Endothelial cell of umbilical vein (primary cell): ENCODE measurements around the gene NMD3.

ENCODE experiments used
- CTCF ChIP-seq, 2 donors: IDR thresholded peaks; 1 replicate in 1 of 2; 2 replicates in 1 of 2; pipeline ENCODE4 v1.5.1; 2011; ENCODE audit warnings: low read length in 2 of 2, mild to moderate bottlenecking in 2 of 2, moderate library complexity in 2 of 2, control low read depth in 1 of 2, inconsistent platforms in 1 of 2, low read depth in 1 of 2; ENCODE audit not compliant: insufficient read depth in 1 of 2; ENCODE audit errors: extremely low read depth in 1 of 2
- EZH2 ChIP-seq: IDR thresholded peaks from 2 replicates; pipeline ENCODE4 v1.6.1; 2012; ENCODE audit warnings: borderline replicate concordance, low read depth, mild to moderate bottlenecking, moderate library complexity, low read length, inconsistent platforms; ENCODE audit not compliant: severe bottlenecking
- FOS ChIP-seq: IDR thresholded peaks from 2 replicates; pipeline ENCODE4 v1.6.1; 2011; ENCODE audit warnings: mild to moderate bottlenecking, low read length, moderate library complexity, borderline replicate concordance; ENCODE audit not compliant: insufficient read depth
- JUN ChIP-seq: IDR thresholded peaks from 2 replicates; pipeline ENCODE4 v1.6.1; 2011; ENCODE audit warnings: borderline replicate concordance, low read depth; ENCODE audit not compliant: insufficient read length, insufficient read depth
- MAX ChIP-seq: IDR thresholded peaks from 2 replicates; pipeline ENCODE4 v1.6.1; 2011; ENCODE audit not compliant: insufficient read depth, insufficient read length
- MYC ChIP-seq: IDR thresholded peaks from one replicate; pipeline ENCODE4 v1.6.1; 2011; ENCODE audit warnings: mild to moderate bottlenecking, low read depth, low read length
- POLR2A ChIP-seq: IDR thresholded peaks from 2 replicates; pipeline ENCODE4 v1.6.1; 2012; ENCODE audit warnings: low read depth, mild to moderate bottlenecking, control low read depth, low read length
- POLR2AphosphoS5 ChIP-seq: IDR thresholded peaks from 2 replicates; pipeline ENCODE4 v1.6.1; 2012; ENCODE audit warnings: low read depth, mild to moderate bottlenecking, control low read depth, low read length, moderate library complexity; ENCODE audit not compliant: insufficient read depth

- no peak for TF ChIP-seq CTCF (IDR thresholded peaks at IDR 0.05; ENCODE audit: extremely low read depth in 1 of 2, insufficient read depth in 1 of 2, low read depth in 1 of 2, low read length in 2 of 2)
- no peak for TF ChIP-seq EZH2
- no peak for TF ChIP-seq POLR2AphosphoS5
- TF ChIP-seq POLR2A = no peak
- TF ChIP-seq MAX = no peak
- TF ChIP-seq FOS = no peak
- no peak for TF ChIP-seq MYC
- TF ChIP-seq JUN = no peak
Observed at GRCh38 chr3:161291191-161291901, 70.2 kb downstream of the NMD3 start.
